GM21360 (cell line): ENCODE measurements around the gene CADPS2.
"Not testable (repeated sequence)": the region's sequence is repeated elsewhere in the genome, so short reads cannot be mapped to it uniquely, and the experiment has no call there.

Experiments used
- ATAC-seq: cut with Tn5 transposase; IDR thresholded peaks from one replicate; pipeline ENCODE4 v1.9.1; 2021; ENCODE audit warnings: mild to moderate bottlenecking, moderate library complexity; ENCODE audit not compliant: unreplicated experiment

The CADPS2 gene

DNA sequence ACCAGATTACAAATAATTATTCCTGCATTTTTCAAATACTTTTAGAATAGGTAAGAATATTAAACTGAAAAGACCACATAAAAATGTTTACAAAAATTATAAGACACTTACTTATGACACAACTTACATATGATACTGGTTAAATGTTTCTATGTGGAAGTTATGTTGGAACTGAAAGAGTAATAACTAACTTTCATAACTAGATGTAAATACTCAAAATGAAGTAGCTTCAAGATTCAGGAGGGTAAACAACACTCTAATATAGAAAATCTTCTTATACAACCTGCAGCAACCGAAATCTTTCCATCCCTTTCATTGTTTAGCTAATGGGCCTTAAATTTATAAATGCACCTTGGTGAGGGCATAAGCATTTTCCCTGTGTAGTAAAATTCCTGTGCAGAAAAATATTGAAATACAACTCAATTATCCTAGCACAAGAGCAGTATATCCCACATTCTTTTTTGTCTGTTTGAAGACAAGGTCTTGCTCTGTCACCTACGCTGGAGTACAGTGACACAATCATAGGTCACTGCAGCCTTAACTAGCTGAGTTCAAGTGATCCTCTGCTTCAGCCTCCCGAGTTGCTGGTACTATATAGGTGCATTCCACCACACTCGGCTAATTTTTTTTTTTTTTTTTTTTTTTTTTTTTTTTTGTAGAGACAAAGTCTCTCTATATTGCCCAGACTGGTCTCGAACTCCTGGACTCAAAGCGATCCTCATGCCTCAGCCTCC lies 168.7 kb downstream of the CADPS2 start:
- no peak for ATAC-seq

GRCh38 chr7:122715183-122715582 lies 171.1 kb downstream of the CADPS2 start:
- no peak for ATAC-seq

DNA sequence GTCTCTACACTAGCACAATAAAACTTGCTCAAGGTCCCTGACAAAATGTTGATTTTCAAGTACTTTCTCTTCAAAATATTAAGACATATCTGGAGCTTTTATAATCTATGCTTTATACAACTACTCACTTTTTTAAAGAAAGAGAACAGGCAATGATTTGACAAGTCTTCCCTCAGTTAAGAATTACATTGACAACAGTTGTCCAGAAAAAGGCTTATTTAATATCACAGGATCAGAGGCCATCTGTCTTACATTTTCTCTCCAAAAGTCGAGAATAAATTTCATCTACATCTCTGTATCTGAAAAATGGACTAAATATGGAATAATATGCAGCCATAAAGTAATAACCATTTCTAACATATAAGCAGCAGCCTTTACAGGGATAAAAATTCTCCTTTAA lies 175.3 kb downstream of the CADPS2 start:
- ATAC-seq = no peak

- ATAC-seq = no peak
Observed at GRCh38 chr7:122709930-122710646, 176.2 kb downstream of the CADPS2 start.

DNA sequence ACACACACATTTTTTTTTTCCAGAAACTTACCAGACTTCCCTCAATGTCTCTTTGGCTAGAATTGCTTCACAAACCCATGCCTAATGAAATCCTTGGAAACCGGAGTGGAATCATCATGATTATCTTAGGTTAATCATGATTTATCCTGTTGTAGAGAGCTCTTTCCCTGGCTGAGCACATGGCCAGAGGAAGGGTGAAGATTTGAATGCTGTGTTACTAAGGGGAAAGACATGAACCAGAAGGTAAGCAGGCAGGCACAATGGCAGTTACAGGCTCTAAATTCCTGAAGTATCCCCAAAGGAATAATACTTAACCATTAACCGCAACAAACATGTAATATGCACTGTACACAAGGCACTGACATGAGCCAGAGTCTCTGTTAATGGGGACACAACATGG lies 179.4 kb downstream of the CADPS2 start:
- no peak for ATAC-seq

DNA sequence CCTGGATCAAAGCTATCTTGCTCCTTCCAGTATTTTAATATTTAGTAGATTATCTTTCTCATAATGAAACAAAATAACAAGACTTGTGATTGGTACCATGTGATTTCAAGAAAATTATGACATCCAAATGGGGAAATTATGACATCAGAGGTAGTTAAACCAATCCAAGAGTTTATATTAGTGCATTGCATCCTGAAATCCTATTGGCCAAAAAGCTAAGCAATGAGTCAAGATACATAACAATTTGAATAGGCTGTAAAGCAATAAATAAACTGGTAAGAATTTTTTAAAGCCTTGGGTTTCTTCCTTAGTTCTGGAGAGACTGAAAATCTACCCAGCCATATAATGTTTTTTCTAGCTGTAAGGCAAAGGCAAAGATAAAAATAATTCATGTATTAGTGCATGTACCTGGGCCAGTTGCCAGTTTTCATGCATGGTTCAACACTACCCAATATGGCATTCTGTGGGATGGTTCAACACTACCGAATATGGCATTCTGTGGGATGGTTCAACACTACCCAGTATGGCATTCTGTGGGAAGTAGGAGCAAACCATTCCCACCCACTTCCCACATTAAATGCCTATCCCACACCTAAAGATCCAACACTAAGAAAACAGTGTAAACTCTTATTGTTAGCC lies 183.3 kb downstream of the CADPS2 start, which contains the start of gene RNF148:
TSS of gene RNF148 (minus strand) at position 51 of the 639 bp plus-strand sequence. CDS start 172 bp downstream, outside the sequence.
- no peak for ATAC-seq

- no peak for ATAC-seq
Observed at GRCh38 chr7:122699017-122699416, 187.2 kb downstream of the CADPS2 start, which contains the start of gene RNF133. Gene RNF133, minus strand, starts transcription at chr7:122699117. Its CDS starts 199 bp downstream, at chr7:122698918.

- no peak for ATAC-seq
Observed at GRCh38 chr7:122695816-122696215, 190.4 kb downstream of the CADPS2 start.

GRCh38 chr7:122694697-122695096 lies 191.6 kb downstream of the CADPS2 start:
- ATAC-seq = no peak

- no peak for ATAC-seq
Observed at GRCh38 chr7:122692769-122693309, 193.4 kb downstream of the CADPS2 start.

DNA sequence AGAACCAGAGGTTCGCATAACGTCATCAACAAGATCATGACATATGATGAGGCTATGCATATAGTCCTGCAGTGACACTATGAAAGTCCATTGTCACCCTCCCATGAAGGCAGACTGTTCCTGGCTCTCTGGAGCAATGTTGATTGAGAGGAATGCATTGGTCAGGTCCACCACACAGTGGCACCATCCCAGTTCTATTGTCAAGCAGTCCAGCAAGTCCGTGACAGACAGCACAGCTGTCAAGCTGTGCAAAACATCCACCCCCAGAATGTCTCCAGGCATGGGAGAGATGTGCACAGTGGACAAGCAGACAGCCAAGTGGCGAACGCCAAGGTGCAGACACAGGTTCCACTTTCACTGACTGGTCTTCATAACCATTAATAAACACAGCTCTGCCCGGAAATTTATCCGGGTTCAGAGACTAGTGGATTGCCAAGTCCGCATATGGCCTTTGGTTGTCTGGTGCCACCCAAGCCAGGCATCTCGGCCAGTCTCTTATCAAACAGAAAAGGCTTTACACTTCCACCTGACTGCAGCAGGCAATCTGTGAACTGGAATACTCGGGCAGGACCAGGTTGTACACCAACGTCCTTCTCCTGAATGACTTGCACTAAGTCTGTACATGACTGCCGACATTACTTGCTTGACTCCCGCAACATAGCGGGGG lies 194.6 kb downstream of the CADPS2 start:
- no peak for ATAC-seq

DNA sequence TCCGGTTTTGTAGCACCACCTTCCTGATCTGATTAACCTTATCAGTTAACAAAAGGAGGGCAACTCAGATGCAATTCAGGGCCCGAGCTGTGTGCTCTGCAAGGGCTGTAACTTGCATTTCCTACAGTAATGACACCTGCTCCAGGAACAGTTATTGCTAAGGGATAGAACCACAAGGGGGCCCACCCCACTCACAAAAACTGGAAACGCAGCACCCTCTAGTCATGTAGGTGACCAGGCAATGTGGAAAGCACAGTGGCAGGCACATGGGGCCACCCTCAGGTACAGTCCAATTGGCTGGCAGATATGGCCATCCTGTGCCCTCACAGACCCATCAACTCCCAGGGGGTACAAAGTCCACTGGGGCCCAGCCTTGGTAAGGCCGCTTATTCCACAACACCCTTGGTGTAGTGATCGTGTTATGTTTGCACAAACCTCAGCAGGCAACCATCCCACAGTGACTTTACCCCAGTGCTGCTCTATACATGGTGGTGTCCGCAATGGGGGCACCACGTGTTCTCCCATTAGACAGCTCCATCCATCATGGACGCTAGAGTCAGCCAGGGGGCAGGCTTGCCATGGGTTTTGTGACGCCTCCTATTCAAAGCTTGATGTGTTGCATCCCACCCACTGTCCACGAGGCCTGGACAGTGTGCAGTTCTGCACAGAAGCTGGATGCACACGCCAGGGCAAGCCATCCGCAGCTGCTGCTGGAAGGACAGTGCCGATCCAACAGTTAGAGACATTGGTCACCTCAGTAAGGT lies 196.7 kb downstream of the CADPS2 start:
- ATAC-seq = no peak

DNA sequence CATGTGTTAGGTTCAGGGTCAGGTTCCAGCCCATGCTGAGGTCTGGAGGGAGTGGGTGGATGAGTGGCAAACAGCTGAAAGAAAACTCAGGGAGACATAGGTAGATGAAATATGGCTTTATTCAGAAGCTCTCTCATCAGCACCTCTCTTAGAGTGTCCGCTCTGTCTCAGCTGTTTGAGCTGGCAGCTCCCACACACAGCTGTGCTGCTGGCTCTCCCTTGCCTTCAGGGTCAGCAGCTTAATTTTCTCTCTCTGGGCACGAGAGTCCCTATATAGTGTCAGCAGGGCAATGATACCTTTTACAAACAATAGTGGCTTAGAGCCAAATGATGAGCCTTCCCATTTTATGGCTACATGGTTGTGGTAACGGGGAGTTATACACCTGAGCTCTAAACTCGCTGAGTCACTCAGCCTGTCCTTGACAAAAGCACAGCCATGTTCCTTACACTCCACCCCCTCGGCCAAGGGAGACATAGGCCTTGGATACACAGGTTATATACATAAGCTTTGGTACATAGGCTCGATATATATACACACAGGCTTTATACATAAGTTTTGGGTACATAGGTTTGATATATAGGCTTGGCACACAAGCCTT lies 197.8 kb downstream of the CADPS2 start:
- ATAC-seq = no peak

DNA sequence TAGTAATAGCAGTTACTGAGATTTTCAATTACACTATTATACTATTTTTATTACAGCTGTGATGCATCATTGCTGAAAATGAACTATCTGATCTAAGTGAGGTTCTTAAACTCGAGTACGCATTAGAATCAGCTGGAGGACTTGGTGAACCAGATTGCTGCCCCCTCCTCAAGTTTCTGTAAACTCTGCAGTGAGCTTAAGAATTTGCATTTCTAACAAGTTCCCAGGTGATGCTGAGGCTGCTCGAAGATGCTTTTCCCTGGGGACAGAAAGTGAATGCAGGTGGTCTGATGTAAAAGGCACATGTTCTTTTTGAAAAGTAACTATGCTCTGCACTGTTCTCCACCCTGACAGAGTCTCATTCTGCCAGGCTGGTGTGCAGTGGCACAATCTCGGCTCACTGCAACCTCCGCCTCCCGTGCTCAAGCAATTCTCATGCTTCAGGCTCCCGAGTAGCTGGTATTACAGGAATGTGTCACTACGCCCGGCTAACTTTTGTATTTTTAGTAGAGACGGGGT lies 199.8 kb downstream of the CADPS2 start:
- no peak for ATAC-seq

- no peak for ATAC-seq
Observed at GRCh38 chr7:122684504-122684903, 201.8 kb downstream of the CADPS2 start.

DNA sequence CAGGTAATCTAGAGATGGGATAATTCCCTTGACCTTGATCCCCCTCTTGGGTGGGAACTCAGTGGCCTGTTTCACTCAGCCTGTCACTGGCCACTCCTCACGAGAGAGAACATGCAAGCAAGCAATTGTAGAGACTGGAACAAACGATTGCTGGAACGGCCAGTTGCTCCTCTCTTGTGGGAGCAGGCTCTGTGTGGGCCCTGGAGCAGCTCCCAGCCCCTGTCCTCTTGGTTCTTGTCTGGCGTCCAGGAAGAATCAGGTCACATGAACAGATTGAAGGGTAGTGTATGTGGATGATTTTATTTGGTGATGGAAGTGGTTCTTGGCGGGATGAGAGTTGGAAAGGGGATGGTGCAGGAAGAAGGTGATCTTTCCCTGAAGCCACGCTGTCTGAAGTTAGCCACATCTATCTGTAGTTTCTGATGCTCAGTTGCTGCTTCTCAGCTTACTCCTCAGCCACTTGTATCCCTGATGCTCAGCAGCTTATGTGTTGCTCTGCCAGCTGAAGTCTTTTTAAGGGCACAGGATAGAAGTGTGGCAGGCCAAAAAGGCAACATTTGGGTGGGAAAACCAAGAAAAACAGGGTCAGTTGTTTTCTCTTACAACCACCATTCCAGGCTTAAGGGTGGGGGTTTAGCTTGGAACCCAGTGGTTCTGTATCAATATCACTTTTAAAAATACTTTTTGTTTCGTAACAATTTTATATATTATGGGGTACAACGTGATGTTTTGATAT lies 203.3 kb downstream of the CADPS2 start:
- no peak for ATAC-seq

GRCh38 chr7:122681186-122681585 lies 205.1 kb downstream of the CADPS2 start:
- ATAC-seq = not testable (repeated sequence)

DNA sequence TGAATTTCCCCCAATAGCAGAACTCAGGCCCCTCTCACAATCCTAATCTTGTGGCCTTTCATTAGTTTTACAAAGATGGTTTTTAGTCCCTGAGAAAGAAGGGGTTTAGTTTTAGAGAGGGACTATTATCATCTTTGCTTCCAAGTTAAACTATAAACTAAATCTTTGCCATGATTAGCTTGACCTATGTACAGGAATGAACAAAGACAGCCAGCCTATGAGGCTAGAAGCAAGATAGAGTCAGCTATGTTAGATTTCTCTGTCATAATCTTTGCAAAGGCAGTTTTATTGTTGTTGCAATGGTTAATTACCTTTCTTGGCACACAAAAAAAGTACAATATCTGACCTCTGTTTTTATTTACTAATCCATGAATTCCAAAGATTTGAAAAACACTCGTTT lies 206.4 kb downstream of the CADPS2 start:
- ATAC-seq = no peak

DNA sequence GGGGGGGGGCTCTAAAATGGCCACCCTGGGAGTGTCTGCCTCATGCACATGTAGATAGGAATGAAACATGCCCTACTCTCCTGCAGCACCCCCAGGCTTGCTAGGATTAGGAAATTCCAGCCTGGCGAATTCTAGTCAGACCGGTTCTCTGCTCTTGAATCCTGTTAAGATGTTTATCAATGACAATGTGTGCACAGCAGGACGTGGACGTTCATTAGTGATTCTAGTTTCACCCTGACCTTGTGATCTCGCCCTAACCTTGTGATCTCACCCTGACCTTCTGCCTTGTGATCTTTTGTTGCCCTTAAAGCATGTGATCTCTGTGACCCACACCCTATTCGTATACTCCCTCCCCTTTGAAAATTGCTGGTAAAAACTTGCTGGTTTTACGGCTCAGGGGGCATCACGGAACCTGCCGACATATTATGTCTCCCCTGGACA lies 207.0 kb downstream of the CADPS2 start:
- ATAC-seq = not testable (repeated sequence)
